Measurements from ENCODE around the gene UNC79. TPM values are rescaled to one million over a fixed set of nuclear protein-coding genes. Genes with fewer than 3 reads are reported as not detected.

UNC79 gene
- total and polyA plus RNA-seq, 2 donors (not counting 3 experiments of a cell fraction or from before 2014, with no cell fraction given) = not detected

GRCh38 chr14:93669632-93670031 lies 238.9 kb downstream of the UNC79 start:
- no peaks in the 10 kb centered on the region for H4K20me1 ChIP-seq (replicated peaks; ENCODE audit: control insufficient read depth, extremely low read depth, insufficient read depth, low read length)
- H3K4me1 ChIP-seq (ENCODE audit: control insufficient read depth, extremely low read depth, insufficient read depth, low read length) = no peaks in the 10 kb centered on the region
- H3K4me3 ChIP-seq (replicated peaks in 1 of 3; ENCODE audit: insufficient read depth in 1 of 3, low read depth in 1 of 3, low read length in 3 of 3) = no peak overlapping the region
- H3K36me3 ChIP-seq (ENCODE audit: control insufficient read depth in 2 of 2, extremely low read depth in 1 of 2, insufficient read depth in 2 of 2, low read length in 2 of 2) = no peaks in the 10 kb centered on the region
- H3K9me3 ChIP-seq (replicated peaks; ENCODE audit: control insufficient read depth, insufficient read depth, low read length) = no peaks in the 10 kb centered on the region
- POLR2A ChIA-PET = no interaction called here
- H3K27me3 ChIP-seq (ENCODE audit: control insufficient read depth in 2 of 2, insufficient read depth in 2 of 2, low read length in 2 of 2) = no peaks in the 10 kb centered on the region
- H3K9ac ChIP-seq (replicated peaks; ENCODE audit: extremely low read depth, insufficient read depth, low read length) = no peak overlapping the region
- no peak overlapping the region for H3K27ac ChIP-seq (ENCODE audit: insufficient read depth, low read depth, low read length)
- intact Hi-C loops (cut with micrococcal nuclease) (no loop called here), dilution Hi-C loops (cut with MboI; ENCODE audit: extremely low pct_ligation_motif_present, low sequenced_read_pairs) (no loop called here)
- CTCF ChIA-PET = no interaction called here
- no peak overlapping the region for H2AFZ ChIP-seq (ENCODE audit: low read depth, low read length)
- no peaks in the 10 kb centered on the region for H3K9me1 ChIP-seq (replicated peaks; ENCODE audit: control insufficient read depth, extremely low read depth, insufficient read depth, low read length)
- no peaks in the 10 kb centered on the region for H3K79me2 ChIP-seq (ENCODE audit: control insufficient read depth, insufficient read depth, low read length)
- no peak for DNase-seq (ENCODE audit: low read depth, low spot score)
- TF ChIP-seq POLR2A (IDR thresholded peaks at IDR 0.05; ENCODE audit: low read depth, low read length) = no peak
- no peak for TF ChIP-seq FOS (IDR thresholded peaks at IDR 0.05; ENCODE audit: borderline replicate concordance, insufficient read depth, low read length)
- TF ChIP-seq EZH2 (IDR thresholded peaks at IDR 0.05; ENCODE audit: borderline replicate concordance, low read depth, low read length, severe bottlenecking) = no peak
- no peak for TF ChIP-seq JUN (IDR thresholded peaks at IDR 0.05; ENCODE audit: borderline replicate concordance, insufficient read depth, insufficient read length, low read depth)
- no peak for TF ChIP-seq CTCF (IDR thresholded peaks at IDR 0.05; ENCODE audit: extremely low read depth in 1 of 2, insufficient read depth in 1 of 2, low read depth in 1 of 2, low read length in 2 of 2)
- TF ChIP-seq MAX (IDR thresholded peaks at IDR 0.05; ENCODE audit: insufficient read depth, insufficient read length) = no peak
- no peak overlapping the region for H3K4me2 ChIP-seq (ENCODE audit: insufficient read depth, low read length)
- no TSS peak for BruUV-seq (replicated peaks)
- FAIRE-seq = no peak

DNA sequence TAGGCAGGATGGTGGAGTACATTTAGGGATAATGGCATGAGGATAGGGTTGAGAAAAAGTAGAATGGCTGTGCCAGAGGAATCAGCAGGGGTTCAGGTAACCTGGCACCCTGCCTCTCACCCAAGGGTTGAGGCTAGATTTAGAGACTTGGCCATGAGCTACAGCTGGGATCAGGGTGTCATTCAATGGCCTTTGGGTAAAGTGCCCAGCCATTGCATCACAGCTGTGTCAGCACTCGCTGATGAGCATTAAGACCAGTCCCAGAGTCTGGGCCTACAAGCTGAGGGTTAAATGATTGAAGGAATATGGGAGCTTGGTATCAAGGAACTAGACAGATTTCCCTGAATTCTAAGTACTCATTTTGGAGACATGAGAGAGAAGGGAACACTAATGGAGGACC lies 243.6 kb downstream of the UNC79 start:
- no TSS peak for BruUV-seq (replicated peaks)
- H3K9me1 ChIP-seq (replicated peaks; ENCODE audit: control insufficient read depth, extremely low read depth, insufficient read depth, low read length) = no peaks in the 10 kb centered on the region
- dilution Hi-C loops (cut with MboI; ENCODE audit: extremely low pct_ligation_motif_present, low sequenced_read_pairs) = no loop called here
- ChIA-PET POLR2A (no interaction called here), CTCF (no interaction called here)
- H3K4me1 ChIP-seq (ENCODE audit: control insufficient read depth, extremely low read depth, insufficient read depth, low read length) = no peaks in the 10 kb centered on the region
- H4K20me1 ChIP-seq (replicated peaks; ENCODE audit: control insufficient read depth, extremely low read depth, insufficient read depth, low read length) = no peaks in the 10 kb centered on the region
- no peak for TF ChIP-seq POLR2AphosphoS5 (IDR thresholded peaks at IDR 0.05; ENCODE audit: insufficient read depth, low read depth, low read length)
- TF ChIP-seq MAX (IDR thresholded peaks at IDR 0.05; ENCODE audit: insufficient read depth, insufficient read length) = no peak
- no peak for TF ChIP-seq MYC (IDR thresholded peaks at IDR 0.05; ENCODE audit: low read depth, low read length)
- no peak for TF ChIP-seq CTCF (IDR thresholded peaks at IDR 0.05; ENCODE audit: extremely low read depth in 1 of 2, insufficient read depth in 1 of 2, low read depth in 1 of 2, low read length in 2 of 2)
- H3K9me3 ChIP-seq (replicated peaks; ENCODE audit: control insufficient read depth, insufficient read depth, low read length) = no peaks in the 10 kb centered on the region
- intact Hi-C loops (cut with micrococcal nuclease) = no loop called here
- no peak for DNase-seq (ENCODE audit: low read depth, low spot score)
- no peak overlapping the region for H3K9ac ChIP-seq (replicated peaks; ENCODE audit: extremely low read depth, insufficient read depth, low read length)
- H3K4me2 ChIP-seq (ENCODE audit: insufficient read depth, low read length) = no peak overlapping the region
- no peak for FAIRE-seq
- no peak overlapping the region for H3K4me3 ChIP-seq (replicated peaks in 1 of 3; ENCODE audit: insufficient read depth in 1 of 3, low read depth in 1 of 3, low read length in 3 of 3)
- no peaks in the 10 kb centered on the region for H3K79me2 ChIP-seq (ENCODE audit: control insufficient read depth, insufficient read depth, low read length)
- no peak overlapping the region for H3K27ac ChIP-seq (ENCODE audit: insufficient read depth, low read depth, low read length)
- no peaks in the 10 kb centered on the region for H3K36me3 ChIP-seq (ENCODE audit: control insufficient read depth in 2 of 2, extremely low read depth in 1 of 2, insufficient read depth in 2 of 2, low read length in 2 of 2)
- no peak overlapping the region for H2AFZ ChIP-seq (ENCODE audit: low read depth, low read length)
- H3K27me3 ChIP-seq (ENCODE audit: control insufficient read depth in 2 of 2, insufficient read depth in 2 of 2, low read length in 2 of 2) = no peaks in the 10 kb centered on the region

Measured in endothelial cell of umbilical vein (primary cell).